Endothelial cell of umbilical vein (primary cell): ENCODE data around the gene CARNS1.

Experiments
- CTCF ChIP-seq, 2 donors: IDR thresholded peaks; 1 replicate in 1 of 2; 2 replicates in 1 of 2; pipeline ENCODE4 v1.5.1; 2011; ENCODE audit warnings: low read length in 2 of 2, mild to moderate bottlenecking in 2 of 2, moderate library complexity in 2 of 2, control low read depth in 1 of 2, inconsistent platforms in 1 of 2, low read depth in 1 of 2; ENCODE audit not compliant: insufficient read depth in 1 of 2; ENCODE audit errors: extremely low read depth in 1 of 2
- EZH2 ChIP-seq: IDR thresholded peaks from 2 replicates; pipeline ENCODE4 v1.6.1; 2012; ENCODE audit warnings: borderline replicate concordance, low read depth, mild to moderate bottlenecking, moderate library complexity, low read length, inconsistent platforms; ENCODE audit not compliant: severe bottlenecking
- POLR2A ChIP-seq: IDR thresholded peaks from 2 replicates; pipeline ENCODE4 v1.6.1; 2012; ENCODE audit warnings: low read depth, mild to moderate bottlenecking, control low read depth, low read length

GRCh38 chr11:67437809-67438157 is 22.3 kb downstream of the CARNS1 start:
- TF ChIP-seq CTCF (IDR thresholded peaks at IDR 0.05; ENCODE audit: extremely low read depth in 1 of 2, insufficient read depth in 1 of 2, low read depth in 1 of 2, low read length in 2 of 2) (no peak), POLR2A (no peak), EZH2 (no peak)
